ENCODE measurements around the gene FLNA. TPM values are rescaled to one million over a fixed set of nuclear protein-coding genes. Genes with fewer than 3 reads are reported as not detected.
"Not testable (repeated sequence)": the region's sequence is repeated elsewhere in the genome, so short reads cannot be mapped to it uniquely, and the experiment has no call there.

Gene FLNA
- total and polyA plus RNA-seq, 7 experiments from 2014 or later, result 96.0 to 1,423 (median 462) TPM

- H3K4me3 ChIP-seq (ENCODE audit: low read length), result no peak overlapping the region
- intact Hi-C loops (cut with micrococcal nuclease), result no loop called here
- H3K9me3 ChIP-seq (ENCODE audit: control insufficient read depth in 2 of 3, low read length in 3 of 3), result no peaks in the 10 kb centered on the region
- H3K4me1 Mint-ChIP-seq, result peaks cover 6 to 19% (median 12%) of the 10 kb centered on the region in 7 donors
- peaks cover 10 to 14% of the 10 kb centered on the region in 2 donors for H3K4me1 ChIP-seq (ENCODE audit: control insufficient read depth in 2 of 2, insufficient read depth in 2 of 2, low read length in 2 of 2)
- peaks cover 0 to 8% (median 0%) of the 10 kb centered on the region in 11 donors for H3K9me3 Mint-ChIP-seq
- DNase-seq (no peak), ATAC-seq (no peak)
- H3K36me3 Mint-ChIP-seq, result peaks cover 3 to 17% (median 16%) of the 10 kb centered on the region in 5 donors
- POLR2A ChIA-PET, result interaction anchor here (6.8 kb wide), 1 partner anchor 8 kb away, joined by 77 read pairs; the partner anchor contains the start of genes DNASE1L1 and TAFAZZIN
- H3K27ac Mint-ChIP-seq, result peak overlapping the region in 3 of 9 donors; percentile 24 to 52 (median 25)
- H3K27me3 Mint-ChIP-seq, result peaks cover 0 to 2% (median 0%) of the 10 kb centered on the region in 5 donors
- no peak overlapping the region for H3K27ac ChIP-seq (ENCODE audit: low read depth, low read length)
- no peak overlapping the region for H3K4me3 Mint-ChIP-seq
- CTCF ChIA-PET, result no interaction called here
- no peaks in the 10 kb centered on the region for H3K27me3 ChIP-seq (ENCODE audit: control insufficient read depth in 2 of 2, insufficient read depth in 2 of 2, low read length in 2 of 2)
- peaks cover 7 to 23% (median 11%) of the 10 kb centered on the region in 3 experiments for H3K36me3 ChIP-seq (ENCODE audit: control insufficient read depth in 2 of 3, insufficient read depth in 3 of 3, low read length in 3 of 3)
Measured at GRCh38 chrX:154403192-154403591, 28.8 kb upstream of the FLNA start.

DNA sequence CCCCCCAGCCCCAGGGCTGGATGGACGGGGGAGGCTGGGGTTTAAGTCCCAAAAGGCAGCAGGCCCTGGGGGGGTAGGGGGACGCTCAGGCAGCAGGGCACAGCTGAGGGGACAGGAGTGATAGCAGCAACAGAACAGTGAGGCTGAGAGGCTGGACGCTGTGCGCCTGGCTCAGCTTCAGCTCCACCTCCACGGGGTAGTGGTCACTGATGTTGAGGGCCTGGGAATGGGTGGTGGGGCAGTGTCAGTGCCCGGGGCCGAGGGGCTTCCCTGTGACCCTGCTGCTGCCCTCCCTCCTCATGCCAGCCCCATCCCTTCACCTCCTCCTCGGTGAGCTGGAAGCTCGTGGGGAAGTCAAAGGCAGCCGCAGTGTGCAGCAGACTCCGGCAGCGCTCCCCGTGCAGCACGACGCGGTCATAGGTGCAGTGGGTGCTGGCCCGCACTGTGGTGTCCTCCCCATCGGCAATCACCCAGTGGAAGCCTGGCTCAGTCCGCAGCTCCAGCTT is 28.2 kb upstream of the FLNA start:
- peaks cover 0 to 11% (median 0%) of the 10 kb centered on the region in 11 donors for H3K9me3 Mint-ChIP-seq
- ChIA-PET CTCF (no interaction called here), POLR2A (interaction anchor here (1.0 to 6.8 kb wide), 2 partner anchors 8 to 23 kb away, joined by 3 to 77 read pairs; partner anchors contain the start of genes DNASE1L1, EMD and TAFAZZIN)
- peaks cover 3 to 20% (median 16%) of the 10 kb centered on the region in 5 donors for H3K36me3 Mint-ChIP-seq
- Histone ChIP-seq H3K27ac (ENCODE audit: low read depth, low read length) (no peak overlapping the region), H3K4me3 (ENCODE audit: low read length) (no peak overlapping the region), H3K36me3 (ENCODE audit: control insufficient read depth in 2 of 3, insufficient read depth in 3 of 3, low read length in 3 of 3) (peaks cover 7 to 23% (median 11%) of the 10 kb centered on the region in 3 experiments), H3K9me3 (ENCODE audit: control insufficient read depth in 2 of 3, low read length in 3 of 3) (no peaks in the 10 kb centered on the region), H3K4me1 (ENCODE audit: control insufficient read depth in 2 of 2, insufficient read depth in 2 of 2, low read length in 2 of 2) (peaks cover 10 to 14% of the 10 kb centered on the region in 2 donors), H3K27me3 (ENCODE audit: control insufficient read depth in 2 of 2, insufficient read depth in 2 of 2, low read length in 2 of 2) (no peaks in the 10 kb centered on the region)
- H3K4me3 Mint-ChIP-seq, result no peak overlapping the region
- intact Hi-C loops (cut with micrococcal nuclease), result no loop called here
- DNase-seq, result no peak
- peak overlapping the region in 2 of 9 donors; percentile 25 to 50 for H3K27ac Mint-ChIP-seq
- peaks cover 0 to 5% (median 0%) of the 10 kb centered on the region in 5 donors for H3K27me3 Mint-ChIP-seq
- H3K4me1 Mint-ChIP-seq, result peaks cover 6 to 22% (median 14%) of the 10 kb centered on the region in 7 donors
- no peak for ATAC-seq

GRCh38 chrX:154401918-154402621 is 27.6 kb upstream of the FLNA start:
- CTCF ChIA-PET, result no interaction called here
- Mint-ChIP-seq H3K4me1 (peaks cover 6 to 22% (median 14%) of the 10 kb centered on the region in 7 donors), H3K27ac (peak overlapping the region in 3 of 9 donors; percentile 21 to 50 (median 25)), H3K36me3 (peaks cover 3 to 20% (median 16%) of the 10 kb centered on the region in 5 donors), H3K27me3 (peaks cover 0 to 5% (median 0%) of the 10 kb centered on the region in 5 donors), H3K4me3 (no peak overlapping the region), H3K9me3 (peaks cover 0 to 11% (median 0%) of the 10 kb centered on the region in 11 donors)
- DNase-seq (no peak), ATAC-seq (no peak)
- POLR2A ChIA-PET, result interaction anchor here (1.0 to 6.8 kb wide), 2 partner anchors 9 to 22 kb away, joined by 3 to 77 read pairs; partner anchors contain the start of genes DNASE1L1, EMD and TAFAZZIN
- intact Hi-C loops (cut with micrococcal nuclease), result no loop called here
- Histone ChIP-seq H3K27ac (ENCODE audit: low read depth, low read length) (no peak overlapping the region), H3K27me3 (ENCODE audit: control insufficient read depth in 2 of 2, insufficient read depth in 2 of 2, low read length in 2 of 2) (no peaks in the 10 kb centered on the region), H3K9me3 (ENCODE audit: control insufficient read depth in 2 of 3, low read length in 3 of 3) (no peaks in the 10 kb centered on the region), H3K36me3 (ENCODE audit: control insufficient read depth in 2 of 3, insufficient read depth in 3 of 3, low read length in 3 of 3) (peaks cover 7 to 23% (median 11%) of the 10 kb centered on the region in 3 experiments), H3K4me1 (ENCODE audit: control insufficient read depth in 2 of 2, insufficient read depth in 2 of 2, low read length in 2 of 2) (peaks cover 10 to 14% of the 10 kb centered on the region in 2 donors), H3K4me3 (ENCODE audit: low read length) (no peak overlapping the region)

DNA sequence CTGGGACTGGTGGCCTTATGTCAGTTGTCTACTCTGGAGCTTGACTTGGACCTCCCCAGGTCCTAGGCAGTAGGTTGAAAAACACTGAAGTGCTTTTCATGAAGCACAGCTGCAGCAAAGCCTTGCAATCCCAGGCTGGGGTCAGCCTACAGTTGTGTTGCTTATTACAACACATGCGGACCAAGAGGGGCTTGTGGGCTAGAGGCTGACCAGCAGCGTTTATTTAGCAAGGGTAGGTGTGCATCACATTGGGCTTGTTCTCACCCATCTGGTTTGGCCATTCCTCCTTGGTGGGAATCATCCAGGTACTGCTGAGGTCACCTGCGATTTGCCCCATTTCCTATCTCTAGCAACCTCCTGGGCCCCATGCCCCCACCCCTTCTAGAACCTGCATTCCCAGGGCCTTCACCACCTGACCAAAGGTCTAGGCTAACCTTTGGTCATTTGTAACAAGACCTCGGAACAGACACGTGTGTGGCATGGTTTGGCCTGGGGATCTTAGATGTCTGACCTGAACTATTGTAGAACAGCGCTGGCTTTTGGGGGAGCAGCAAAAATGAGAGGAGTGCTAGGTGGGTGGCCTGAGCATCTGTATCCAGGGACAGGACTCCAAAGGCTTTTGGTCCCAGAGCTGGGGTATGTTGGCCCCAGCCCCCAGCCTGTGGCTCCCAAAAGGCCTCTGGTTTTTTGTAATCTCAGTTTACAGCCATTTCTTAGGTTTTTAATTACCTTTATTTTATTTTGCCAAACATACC is 26.8 kb upstream of the FLNA start:
- peak overlapping the region in 7 of 9 donors; percentile 30 to 100 (median 48) for H3K27ac Mint-ChIP-seq
- no peak for ATAC-seq
- H3K4me1 Mint-ChIP-seq, result peaks cover 6 to 22% (median 14%) of the 10 kb centered on the region in 7 donors
- H3K36me3 ChIP-seq (ENCODE audit: control insufficient read depth in 2 of 3, insufficient read depth in 3 of 3, low read length in 3 of 3), result peaks cover 7 to 23% (median 11%) of the 10 kb centered on the region in 3 experiments
- H3K4me3 ChIP-seq (ENCODE audit: low read length), result no peak overlapping the region
- no peaks in the 10 kb centered on the region for H3K9me3 ChIP-seq (ENCODE audit: control insufficient read depth in 2 of 3, low read length in 3 of 3)
- no peaks in the 10 kb centered on the region for H3K27me3 ChIP-seq (ENCODE audit: control insufficient read depth in 2 of 2, insufficient read depth in 2 of 2, low read length in 2 of 2)
- ChIA-PET CTCF (no interaction called here), POLR2A (interaction anchor here (1.0 to 6.8 kb wide), 3 partner anchors 10 to 40 kb away, joined by 3 to 77 read pairs (median 17); partner anchors contain the start of genes DNASE1L1, EMD and TAFAZZIN)
- peaks cover 3 to 20% (median 16%) of the 10 kb centered on the region in 5 donors for H3K36me3 Mint-ChIP-seq
- intact Hi-C loops (cut with micrococcal nuclease), result no loop called here
- H3K27ac ChIP-seq (ENCODE audit: low read depth, low read length), result no peak overlapping the region
- no peak for DNase-seq
- peaks cover 0 to 11% (median 0%) of the 10 kb centered on the region in 11 donors for H3K9me3 Mint-ChIP-seq
- peaks cover 10 to 14% of the 10 kb centered on the region in 2 donors for H3K4me1 ChIP-seq (ENCODE audit: control insufficient read depth in 2 of 2, insufficient read depth in 2 of 2, low read length in 2 of 2)
- H3K27me3 Mint-ChIP-seq, result peaks cover 0 to 5% (median 0%) of the 10 kb centered on the region in 5 donors
- peak overlapping the region in 6 of 10 donors; percentile 5 to 38 (median 24) for H3K4me3 Mint-ChIP-seq

- H3K27me3 Mint-ChIP-seq; ATAC-seq; DNase-seq; intact Hi-C loops (cut with micrococcal nuclease); H3K9me3 ChIP-seq (ENCODE audit: control insufficient read depth in 2 of 3, low read length in 3 of 3); CTCF ChIA-PET; H3K27me3 ChIP-seq (ENCODE audit: control insufficient read depth in 2 of 2, insufficient read depth in 2 of 2, low read length in 2 of 2); H3K4me3 ChIP-seq (ENCODE audit: low read length): not testable (repeated sequence)
- POLR2A ChIA-PET, result interaction anchor here (0.8 to 6.8 kb wide), 10 partner anchors 7 to 132 kb away, joined by 3 to 77 read pairs (median 8); partner anchors contain the start of genes ATP6AP1, DNASE1L1, FAM50A and TAFAZZIN
- Mint-ChIP-seq H3K4me1 (peaks cover 6 to 22% (median 14%) of the 10 kb centered on the region in 7 donors), H3K36me3 (peaks cover 3 to 20% (median 16%) of the 10 kb centered on the region in 5 donors), H3K4me3 (peak overlapping the region in 7 of 10 donors; percentile 5 to 100 (median 98)), H3K9me3 (peaks cover 0 to 11% (median 0%) of the 10 kb centered on the region in 11 donors), H3K27ac (peak overlapping the region in 7 of 9 donors; percentile 41 to 100 (median 99))
- peaks cover 7 to 23% (median 11%) of the 10 kb centered on the region in 3 experiments for H3K36me3 ChIP-seq (ENCODE audit: control insufficient read depth in 2 of 3, insufficient read depth in 3 of 3, low read length in 3 of 3)
- peak overlapping the region; percentile 97 for H3K27ac ChIP-seq (ENCODE audit: low read depth, low read length)
- H3K4me1 ChIP-seq (ENCODE audit: control insufficient read depth in 2 of 2, insufficient read depth in 2 of 2, low read length in 2 of 2), result peaks cover 10 to 14% of the 10 kb centered on the region in 2 donors
Measured at GRCh38 chrX:154400369-154400817, 26.0 kb upstream of the FLNA start.
